Suprapubic skin (tissue), 4 donors: ENCODE results near the gene RASA3. TPM values are rescaled to one million over a fixed set of nuclear protein-coding genes. Genes with fewer than 3 reads are reported as not detected.

Source experiments
- DNase-seq, 2 donors: peaks; one replicate each; pipeline ENCODE4 v3.0.0-alpha.2; 2019; ENCODE audit warnings: low spot score in 2 of 2
- H3K27ac ChIP-seq: fragments of 200-600 bp; sonication (generic); one replicate; pipeline ENCODE4 v1.5.1; 2019
- H3K27me3 ChIP-seq: fragments of 200-600 bp; sonication (generic); one replicate; pipeline ENCODE4 v1.5.1; 2019
- H3K36me3 ChIP-seq: fragments of 200-600 bp; sonication (generic); one replicate; pipeline ENCODE4 v1.5.1; 2019
- H3K4me1 ChIP-seq: fragments of 200-600 bp; sonication (generic); one replicate; pipeline ENCODE4 v1.5.1; 2019
- H3K4me3 ChIP-seq: fragments of 200-600 bp; sonication (generic); one replicate; pipeline ENCODE4 v1.5.1; 2019; ENCODE audit warnings: mild to moderate bottlenecking
- H3K9me3 ChIP-seq: fragments of 200-600 bp; sonication (generic); one replicate; pipeline ENCODE4 v1.5.1; 2019
- CTCF ChIP-seq, 2 donors: fragments of 200-600 bp in 1 of 2; fragments of 450-650 bp in 1 of 2; sonication (generic) in 1 of 2; IDR thresholded peaks; one replicate each; pipeline ENCODE4 v1.5.1; 2016 to 2019; ENCODE audit warnings: antibody characterized with exemption in 2 of 2, mild to moderate bottlenecking in 1 of 2, moderate library complexity in 1 of 2
- EP300 ChIP-seq: sonication (generic); formaldehyde crosslinking; IDR thresholded peaks from one replicate; pipeline ENCODE4 v1.6.1; 2017; ENCODE audit warnings: antibody characterized with exemption
- POLR2A ChIP-seq, 2 donors: fragments of 450-650 bp; IDR thresholded peaks; one replicate each; pipeline ENCODE4 v1.6.1; 2017; ENCODE audit warnings: antibody characterized with exemption in 2 of 2, mild to moderate bottlenecking in 2 of 2, moderate library complexity in 2 of 2
- POLR2AphosphoS5 ChIP-seq, 3 donors: sonication (generic); formaldehyde crosslinking; IDR thresholded peaks; one replicate each; pipeline ENCODE4 v1.6.1; 2017; ENCODE audit warnings: antibody characterized with exemption in 3 of 3
- WGBS: methylation state at CpG from one replicate; pipeline ENCODE4 v1.1.5; 2018; 5-methylcytosine and 5-hydroxymethylcytosine counted together
- total RNA-seq, 4 donors: library from RNA; depleted of rRNA; stranded (reverse); fragments of >200 nt; gene quantifications; one replicate each; pipeline ENCODE4 v1.1.0, GENCODE V29; 2016

The RASA3 gene
- total RNA-seq, 4 donors from 2014 or later: 15.3 to 37.1 (median 16.4) TPM

GRCh38 chr13:114001331-114002008, 131.0 kb downstream of the RASA3 start:
- TF ChIP-seq POLR2AphosphoS5 (IDR thresholded peaks at IDR 0.05) (no peak), EP300 (no peak), POLR2A (IDR thresholded peaks at IDR 0.05) (no peak), CTCF (IDR thresholded peaks at IDR 0.05) (no peak)
- H3K27me3 ChIP-seq: no peaks in the 10 kb centered on the region
- H3K27ac ChIP-seq: no peak overlapping the region
- DNase-seq: no peak
- no peaks in the 10 kb centered on the region for H3K9me3 ChIP-seq
- peaks cover 10% of the 10 kb centered on the region for H3K36me3 ChIP-seq
- H3K4me1 ChIP-seq: peaks cover 16% of the 10 kb centered on the region
- H3K4me3 ChIP-seq: no peak overlapping the region
- WGBS: 90% methylated on average over 30 of the region's 46 CpGs

GRCh38 chr13:114000151-114001040, 132.0 kb downstream of the RASA3 start:
- 94% methylated on average over 21 of the region's 26 CpGs for WGBS
- peak; percentile 49 to 60 for DNase-seq
- H3K4me3 ChIP-seq: no peak overlapping the region
- no peaks in the 10 kb centered on the region for H3K9me3 ChIP-seq
- H3K36me3 ChIP-seq: peaks cover 16% of the 10 kb centered on the region
- no peak overlapping the region for H3K27ac ChIP-seq
- no peak for TF ChIP-seq POLR2A (IDR thresholded peaks at IDR 0.05)
- TF ChIP-seq CTCF (IDR thresholded peaks at IDR 0.05): no peak
- no peak for TF ChIP-seq POLR2AphosphoS5 (IDR thresholded peaks at IDR 0.05)
- TF ChIP-seq EP300: no peak
- H3K4me1 ChIP-seq: peaks cover 16% of the 10 kb centered on the region
- H3K27me3 ChIP-seq: no peaks in the 10 kb centered on the region

GRCh38 chr13:113999618-113999910, 132.9 kb downstream of the RASA3 start:
- Histone ChIP-seq H3K36me3 (peaks cover 24% of the 10 kb centered on the region), H3K4me3 (no peak overlapping the region), H3K27me3 (no peaks in the 10 kb centered on the region), H3K4me1 (peaks cover 16% of the 10 kb centered on the region), H3K27ac (peak overlapping the region; percentile 48), H3K9me3 (no peaks in the 10 kb centered on the region)
- TF ChIP-seq CTCF (IDR thresholded peaks at IDR 0.05) (no peak), POLR2AphosphoS5 (IDR thresholded peaks at IDR 0.05) (no peak), POLR2A (IDR thresholded peaks at IDR 0.05) (no peak), EP300 (no peak)
- WGBS: 67% methylated on average over 2 of the region's 10 CpGs
- DNase-seq: peak; percentile 60 to 74

GRCh38 chr13:113998781-113999617, 133.4 kb downstream of the RASA3 start:
- no peaks in the 10 kb centered on the region for H3K9me3 ChIP-seq
- TF ChIP-seq POLR2AphosphoS5 (IDR thresholded peaks at IDR 0.05) (no peak), POLR2A (IDR thresholded peaks at IDR 0.05) (no peak), EP300 (no peak), CTCF (IDR thresholded peaks at IDR 0.05) (no peak)
- peak overlapping the region; percentile 48 for H3K27ac ChIP-seq
- H3K4me1 ChIP-seq: peaks cover 16% of the 10 kb centered on the region
- no peaks in the 10 kb centered on the region for H3K27me3 ChIP-seq
- peaks cover 27% of the 10 kb centered on the region for H3K36me3 ChIP-seq
- no peak overlapping the region for H3K4me3 ChIP-seq
- WGBS: 84% methylated on average over 38 of the region's 42 CpGs
- DNase-seq: peak; percentile 60 to 61
